GM23338 (cell line): Measurements from ENCODE around the gene CNTN5. TPM values are rescaled to one million over a fixed set of nuclear protein-coding genes. Genes with fewer than 3 reads are reported as not detected.

Source experiments
- ATAC-seq: fragments of 200-7000 bp; cut with Tn5 transposase; 3 replicates; pipeline ENCODE4 v1.9.1; 2020
- DNase-seq: peaks from one replicate; pipeline ENCODE4 v3.0.0-alpha.2; 2015; ENCODE audit warnings: low spot score
- H2AFZ ChIP-seq: fragments of 200-600 bp; sonication (generic); 2 replicates; pipeline ENCODE4 v1.8.0; 2016; ENCODE audit warnings: antibody characterized with exemption, mild to moderate bottlenecking, moderate library complexity
- H3F3A ChIP-seq: fragments of 200-600 bp; sonication (generic); replicated peaks from 2 replicates; pipeline ENCODE4 v1.8.0; 2017; ENCODE audit warnings: antibody characterized with exemption, mixed run types, low read depth
- H3K27ac ChIP-seq: fragments of 200-600 bp; sonication (generic); 2 replicates; pipeline ENCODE4 v1.6.1; 2016; ENCODE audit warnings: low read depth
- H3K27me3 ChIP-seq: fragments of 200-600 bp; sonication (generic); 2 replicates; pipeline ENCODE4 v1.8.0; 2016; ENCODE audit warnings: mild to moderate bottlenecking, mixed run types, moderate library complexity; ENCODE audit not compliant: insufficient read depth
- H3K36me3 ChIP-seq: fragments of 200-600 bp; sonication (generic); 2 replicates; pipeline ENCODE4 v1.8.0; 2016; ENCODE audit warnings: mild to moderate bottlenecking; ENCODE audit not compliant: insufficient read depth
- H3K4me1 ChIP-seq: fragments of 200-600 bp; sonication (generic); 2 replicates; pipeline ENCODE4 v1.8.0; 2016; ENCODE audit warnings: mild to moderate bottlenecking, moderate library complexity; ENCODE audit not compliant: insufficient read depth
- H3K4me2 ChIP-seq: fragments of 200-600 bp; sonication (generic); 2 replicates; pipeline ENCODE4 v1.7.1; 2017; ENCODE audit warnings: mixed run types
- H3K4me3 ChIP-seq: fragments of 200-600 bp; sonication (generic); 2 replicates; pipeline ENCODE4 v1.6.1; 2016; ENCODE audit warnings: mixed run types
- H3K79me2 ChIP-seq: fragments of 200-600 bp; sonication (generic); replicated peaks from 2 replicates; pipeline ENCODE4 v1.8.0; 2017; ENCODE audit warnings: mild to moderate bottlenecking; ENCODE audit not compliant: insufficient read depth
- H3K9me2 ChIP-seq: fragments of 200-600 bp; sonication (generic); 2 replicates; pipeline ENCODE4 v1.8.0; 2017; ENCODE audit not compliant: insufficient read depth
- H4K20me1 ChIP-seq: fragments of 200-600 bp; sonication (generic); replicated peaks from 2 replicates; pipeline ENCODE4 v1.8.0; 2017; ENCODE audit warnings: mild to moderate bottlenecking; ENCODE audit not compliant: insufficient read depth
- H3K27ac Mint-ChIP-seq: 2 replicates; pipeline ENCODE4 v1.8.0; 2020; ENCODE audit warnings: inconsistent platforms, mild to moderate bottlenecking, moderate library complexity, mixed read lengths
- H3K27me3 Mint-ChIP-seq: 3 replicates; pipeline ENCODE4 v1.8.0; 2022; ENCODE audit warnings: low read depth, mild to moderate bottlenecking, moderate library complexity, mixed read lengths, inconsistent platforms; ENCODE audit not compliant: insufficient read depth, poor library complexity
- H3K36me3 Mint-ChIP-seq: 3 replicates; pipeline ENCODE4 v1.8.0; 2021; ENCODE audit warnings: low read depth, mild to moderate bottlenecking, inconsistent platforms, moderate library complexity, mixed read lengths
- H3K4me1 Mint-ChIP-seq: 3 replicates; pipeline ENCODE4 v1.8.0; 2020; ENCODE audit warnings: mild to moderate bottlenecking, inconsistent platforms, mixed read lengths
- H3K4me3 Mint-ChIP-seq: 3 replicates; pipeline ENCODE4 v1.8.0; 2021; ENCODE audit warnings: moderate library complexity, mild to moderate bottlenecking, inconsistent platforms, mixed read lengths
- H3K9me3 Mint-ChIP-seq: 3 replicates; pipeline ENCODE4 v1.8.0; 2020; ENCODE audit warnings: moderate library complexity, mild to moderate bottlenecking, inconsistent platforms, mixed read lengths
- EZH2phosphoT487 ChIP-seq: fragments of 200-600 bp; sonication (generic); IDR thresholded peaks from one replicate; pipeline ENCODE4 v1.8.1; 2018; ENCODE audit warnings: antibody characterized with exemption; ENCODE audit not compliant: unreplicated experiment
- NANOG ChIP-seq: IDR thresholded peaks from 2 replicates; pipeline ENCODE4 v1.6.1; 2016; ENCODE audit warnings: antibody characterized with exemption, borderline replicate concordance
- ZNF114 ChIP-seq: fragments of 250-450 bp; sonication (Bioruptor Pico); IDR thresholded peaks from 2 replicates; pipeline ENCODE4 v1.5.0; 2020; ENCODE audit warnings: mild to moderate bottlenecking, moderate library complexity
- ZNF462 ChIP-seq: fragments of 250-450 bp; sonication (Bioruptor Pico); IDR thresholded peaks from 2 replicates; pipeline ENCODE4 v1.5.0; 2020; ENCODE audit warnings: mild to moderate bottlenecking, moderate library complexity
- polyA plus RNA-seq: library from polyadenylated mRNA; unstranded; fragments of >200 nt; fragmentation: Nextera tagmentation; extraction: Ambion mirVana; gene quantifications from 2 replicates; pipeline ENCODE4 v1.2.1, GENCODE V29; 2016
- total RNA-seq: library from RNA; depleted of rRNA; stranded (reverse); fragments of >200 nt; shearing (Covaris generic); gene quantifications from 2 replicates; pipeline ENCODE4 v1.2.3, GENCODE V29; 2014
- TF ChIP-seq, protein P1 (sequence below): IDR thresholded peaks from 2 replicates; pipeline ENCODE4 v1.6.1; 2016; ENCODE audit warnings: antibody characterized with exemption

CNTN5 gene
- total and polyA plus RNA-seq, 2 experiments from 2014 or later, result not detected

DNA sequence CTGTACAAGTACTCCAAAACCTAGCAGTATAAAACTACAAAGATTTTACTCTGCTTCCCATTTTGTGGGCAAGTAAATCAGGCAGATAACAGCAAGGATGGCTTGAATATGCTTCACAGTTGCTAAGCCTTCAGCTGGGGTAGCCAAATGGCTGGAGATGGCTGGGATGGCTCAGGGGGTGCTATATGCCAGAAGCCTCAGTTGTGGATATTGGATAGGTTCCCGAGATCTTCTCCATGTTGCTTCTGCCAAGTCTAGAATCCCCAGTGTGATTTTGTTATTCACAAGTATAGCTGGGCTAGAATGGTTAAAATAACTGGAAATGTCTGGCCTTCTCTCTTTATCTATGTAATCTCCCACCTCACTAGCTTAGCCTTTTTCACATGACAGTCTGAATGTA, 1194.0 kb downstream of the CNTN5 start (continued):
- TF ChIP-seq ZNF462, result no peak
- TF ChIP-seq ZNF114 (CRISPR knock-in tag), result no peak

GRCh38 chr11:100220801-100221200, 1200.1 kb downstream of the CNTN5 start:
- H3K4me3 ChIP-seq, result no peak overlapping the region
- no peak overlapping the region for H2AFZ ChIP-seq
- H3K27ac ChIP-seq, result no peak overlapping the region
- no peaks in the 10 kb centered on the region for H3K79me2 ChIP-seq
- H4K20me1 ChIP-seq, result no peaks in the 10 kb centered on the region
- no peaks in the 10 kb centered on the region for H3K36me3 ChIP-seq
- ATAC-seq (no peak), DNase-seq (no peak)
- H3K4me1 ChIP-seq, result peaks cover 7% of the 10 kb centered on the region; the same call in 1 of the 2 replicates
- Mint-ChIP-seq H3K36me3 (no peaks in the 10 kb centered on the region), H3K4me1 (peaks cover 20% of the 10 kb centered on the region), H3K9me3 (no peaks in the 10 kb centered on the region), H3K27me3 (no peaks in the 10 kb centered on the region), H3K4me3 (no peak overlapping the region), H3K27ac (no peak overlapping the region)
- no peaks in the 10 kb centered on the region for H3K9me2 ChIP-seq
- H3K27me3 ChIP-seq, result no peaks in the 10 kb centered on the region
- no peak overlapping the region for H3K4me2 ChIP-seq
- H3F3A ChIP-seq, result no peaks in the 10 kb centered on the region
- TF ChIP-seq, protein P1, sequence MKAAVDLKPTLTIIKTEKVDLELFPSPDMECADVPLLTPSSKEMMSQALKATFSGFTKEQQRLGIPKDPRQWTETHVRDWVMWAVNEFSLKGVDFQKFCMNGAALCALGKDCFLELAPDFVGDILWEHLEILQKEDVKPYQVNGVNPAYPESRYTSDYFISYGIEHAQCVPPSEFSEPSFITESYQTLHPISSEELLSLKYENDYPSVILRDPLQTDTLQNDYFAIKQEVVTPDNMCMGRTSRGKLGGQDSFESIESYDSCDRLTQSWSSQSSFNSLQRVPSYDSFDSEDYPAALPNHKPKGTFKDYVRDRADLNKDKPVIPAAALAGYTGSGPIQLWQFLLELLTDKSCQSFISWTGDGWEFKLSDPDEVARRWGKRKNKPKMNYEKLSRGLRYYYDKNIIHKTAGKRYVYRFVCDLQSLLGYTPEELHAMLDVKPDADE, result no peak
- TF ChIP-seq NANOG (no peak), EZH2phosphoT487 (no peak)
